22Rv1 (cell line): ENCODE measurements around the gene CNNM2.

Source experiments
- H3K27ac ChIP-seq: fragments of 450-650 bp; 2 replicates; pipeline ENCODE4 v1.5.1; 2017
- ZFX ChIP-seq: fragments of 450-650 bp; IDR thresholded peaks from 2 replicates; pipeline ENCODE4 v1.6.1; 2017; ENCODE audit warnings: antibody characterized with exemption, borderline replicate concordance
- TF ChIP-seq, protein P1 (sequence below): fragments of 450-650 bp; IDR thresholded peaks from 2 replicates; pipeline ENCODE4 v1.5.1; 2017; ENCODE audit warnings: mild to moderate bottlenecking

Gene CNNM2

DNA sequence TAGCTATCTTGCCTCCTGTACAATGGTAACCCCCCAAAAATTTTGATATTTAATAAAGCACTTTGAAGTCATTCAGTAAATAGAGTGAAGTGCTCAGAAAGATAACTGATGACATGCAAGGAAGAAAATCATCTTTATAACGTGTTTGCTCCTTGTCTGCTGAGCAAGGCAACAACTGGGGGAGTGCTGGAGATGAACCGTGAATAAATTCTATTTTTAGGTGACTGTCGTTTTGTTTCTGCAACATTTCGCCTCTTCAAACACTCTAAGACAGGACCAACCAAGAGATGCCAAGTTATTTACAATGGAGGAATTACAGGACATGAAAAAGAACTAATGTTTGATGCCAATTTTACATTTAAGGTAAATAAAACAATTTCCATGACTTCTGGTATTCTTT lies 39.5 kb upstream of the CNNM2 start:
- TF ChIP-seq, protein P1, sequence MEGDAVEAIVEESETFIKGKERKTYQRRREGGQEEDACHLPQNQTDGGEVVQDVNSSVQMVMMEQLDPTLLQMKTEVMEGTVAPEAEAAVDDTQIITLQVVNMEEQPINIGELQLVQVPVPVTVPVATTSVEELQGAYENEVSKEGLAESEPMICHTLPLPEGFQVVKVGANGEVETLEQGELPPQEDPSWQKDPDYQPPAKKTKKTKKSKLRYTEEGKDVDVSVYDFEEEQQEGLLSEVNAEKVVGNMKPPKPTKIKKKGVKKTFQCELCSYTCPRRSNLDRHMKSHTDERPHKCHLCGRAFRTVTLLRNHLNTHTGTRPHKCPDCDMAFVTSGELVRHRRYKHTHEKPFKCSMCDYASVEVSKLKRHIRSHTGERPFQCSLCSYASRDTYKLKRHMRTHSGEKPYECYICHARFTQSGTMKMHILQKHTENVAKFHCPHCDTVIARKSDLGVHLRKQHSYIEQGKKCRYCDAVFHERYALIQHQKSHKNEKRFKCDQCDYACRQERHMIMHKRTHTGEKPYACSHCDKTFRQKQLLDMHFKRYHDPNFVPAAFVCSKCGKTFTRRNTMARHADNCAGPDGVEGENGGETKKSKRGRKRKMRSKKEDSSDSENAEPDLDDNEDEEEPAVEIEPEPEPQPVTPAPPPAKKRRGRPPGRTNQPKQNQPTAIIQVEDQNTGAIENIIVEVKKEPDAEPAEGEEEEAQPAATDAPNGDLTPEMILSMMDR: no peak
- no peak for TF ChIP-seq ZFX
- H3K27ac ChIP-seq: no peak overlapping the region

DNA sequence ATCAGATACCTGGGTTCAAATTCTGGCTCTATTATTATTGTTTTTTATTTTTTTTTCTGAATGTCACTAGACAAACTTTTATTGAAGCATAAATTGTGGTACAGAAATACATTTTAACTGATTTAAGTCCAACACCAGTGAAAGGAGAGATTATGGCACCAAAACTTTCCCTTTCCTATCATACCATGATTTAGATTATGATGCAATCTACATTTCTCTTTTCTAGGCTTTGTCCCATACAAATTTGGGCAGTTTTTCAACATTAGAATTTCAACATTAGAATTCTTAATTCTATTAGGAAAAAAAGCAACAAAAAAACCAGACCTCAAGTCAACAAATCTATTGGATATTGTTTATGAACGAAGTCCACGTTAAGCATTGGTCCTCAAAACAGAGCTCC lies 37.8 kb upstream of the CNNM2 start:
- no peak for TF ChIP-seq ZFX
- TF ChIP-seq, protein P1: no peak
- no peak overlapping the region for H3K27ac ChIP-seq

DNA sequence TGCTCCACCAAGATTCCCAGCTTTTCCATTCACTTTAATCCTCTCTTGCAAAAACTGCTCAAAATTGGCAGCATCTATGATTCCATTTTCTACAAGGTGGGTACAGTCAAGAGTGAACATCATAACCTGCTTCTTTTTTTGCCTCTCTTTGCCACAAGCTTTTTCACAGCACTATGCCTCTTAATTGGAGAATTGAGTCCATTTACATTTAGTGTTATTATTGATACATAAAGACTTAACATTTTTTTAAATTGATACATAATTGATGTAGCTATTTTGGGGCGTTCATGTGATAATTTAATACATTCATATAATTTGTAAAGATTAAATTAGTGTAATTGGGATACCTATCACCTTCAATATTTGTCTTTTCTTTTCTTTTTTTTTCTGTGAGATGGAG lies 30.0 kb upstream of the CNNM2 start:
- no peak overlapping the region for H3K27ac ChIP-seq
- no peak for TF ChIP-seq ZFX
- TF ChIP-seq, protein P1: no peak

DNA sequence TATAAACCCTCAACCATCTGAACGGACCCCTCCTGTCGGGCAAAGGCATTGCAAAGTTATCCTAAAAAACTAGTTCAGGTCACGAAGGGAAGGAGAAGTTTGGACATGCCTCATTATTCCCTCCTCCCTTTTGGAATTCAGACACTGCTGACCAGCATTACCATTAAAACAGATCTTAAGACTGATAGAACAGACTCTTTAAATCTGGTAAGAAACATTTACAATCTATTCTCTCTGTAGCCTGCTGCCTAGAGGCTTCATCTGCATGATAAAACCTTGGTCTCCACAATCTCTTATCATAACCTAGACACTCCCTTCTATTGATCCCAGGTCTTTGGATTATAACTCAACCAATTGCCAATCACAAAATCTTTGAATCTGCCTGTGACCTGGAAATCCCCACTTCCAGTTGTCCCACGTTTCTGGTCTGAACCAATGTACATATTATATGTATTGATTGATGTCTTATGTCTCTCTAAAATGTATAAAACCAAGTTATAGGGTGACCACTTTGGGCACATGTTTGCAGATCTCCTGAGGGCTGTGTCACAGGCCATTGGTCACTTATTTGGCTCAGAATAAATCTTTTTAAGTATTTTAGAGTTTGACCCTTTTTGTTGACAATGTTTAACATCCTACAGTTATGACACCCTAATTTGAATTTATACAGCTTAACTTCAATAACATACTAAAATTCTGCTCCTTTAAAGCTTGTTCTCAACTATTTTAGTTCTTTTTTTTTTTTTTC lies 23.5 kb upstream of the CNNM2 start:
- no peak overlapping the region for H3K27ac ChIP-seq
- TF ChIP-seq, protein P1: no peak
- TF ChIP-seq ZFX: no peak

DNA sequence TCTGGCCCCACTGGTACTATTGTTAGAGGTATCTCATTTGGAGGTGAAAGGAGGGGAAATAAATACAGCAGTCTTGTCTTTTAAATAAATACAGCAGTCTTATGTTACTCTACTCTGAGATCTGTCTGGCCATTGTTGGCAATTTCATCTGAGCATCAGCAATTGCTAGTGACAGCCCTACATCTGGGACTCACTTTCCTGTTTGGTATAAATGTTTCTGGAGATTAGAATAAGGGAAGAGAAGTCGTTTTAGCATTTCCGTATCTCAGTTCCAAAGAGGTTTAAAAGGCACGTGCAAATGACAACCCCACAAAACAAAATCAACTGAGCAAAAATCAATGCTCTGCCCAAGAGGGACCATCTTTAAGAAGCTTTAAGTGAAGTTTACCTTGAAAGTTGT lies 18.1 kb upstream of the CNNM2 start:
- H3K27ac ChIP-seq: no peak overlapping the region
- TF ChIP-seq ZFX: no peak
- TF ChIP-seq, protein P1: no peak

DNA sequence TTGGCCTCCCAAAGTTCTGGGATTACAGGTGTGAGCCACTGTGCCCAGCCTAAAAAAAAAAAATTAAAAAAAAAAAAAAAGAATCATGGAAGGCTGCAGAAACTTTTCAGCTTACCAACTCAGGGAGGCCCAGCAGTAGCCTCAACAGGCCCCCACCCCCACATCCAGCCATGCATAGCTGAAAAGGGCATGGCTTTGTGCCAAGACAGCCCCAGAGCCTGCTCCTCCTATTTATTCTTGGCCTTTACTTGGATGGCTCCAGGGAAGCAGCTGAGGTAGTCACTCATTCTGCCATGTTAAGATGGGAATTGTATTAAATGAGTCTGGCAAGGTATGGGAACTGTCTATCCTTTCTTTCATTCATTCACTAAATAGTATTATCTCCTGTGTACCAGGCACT lies 13.7 kb upstream of the CNNM2 start:
- no peak overlapping the region for H3K27ac ChIP-seq
- TF ChIP-seq, protein P1: no peak
- no peak for TF ChIP-seq ZFX

DNA sequence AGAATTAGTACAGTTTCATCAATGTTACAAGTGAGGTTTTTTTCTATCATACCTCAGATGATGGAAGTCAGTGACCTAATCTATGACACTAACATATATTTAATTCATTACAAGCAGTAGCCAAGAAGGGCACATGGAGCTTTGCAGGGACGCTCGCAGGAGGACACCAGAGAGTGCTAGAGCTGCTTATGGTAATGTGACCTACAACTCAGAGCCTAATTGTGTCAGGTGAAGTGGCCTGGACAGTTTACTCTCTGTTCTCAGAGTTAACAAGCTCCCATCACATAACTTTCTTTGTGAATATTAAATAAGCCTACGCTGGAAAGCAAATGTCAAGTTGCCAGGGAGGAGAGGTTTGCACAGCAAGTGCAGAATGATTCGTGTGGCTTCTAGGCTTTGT lies 11.6 kb upstream of the CNNM2 start:
- no peak overlapping the region for H3K27ac ChIP-seq
- TF ChIP-seq ZFX: no peak
- TF ChIP-seq, protein P1: no peak
